Measurements from ENCODE around the gene CPEB1. TPM values are rescaled to one million over a fixed set of nuclear protein-coding genes. Genes with fewer than 3 reads are reported as not detected.

The CPEB1 gene
- total RNA-seq, 1 experiment from 2014 or later, result 5.3 TPM

DNA sequence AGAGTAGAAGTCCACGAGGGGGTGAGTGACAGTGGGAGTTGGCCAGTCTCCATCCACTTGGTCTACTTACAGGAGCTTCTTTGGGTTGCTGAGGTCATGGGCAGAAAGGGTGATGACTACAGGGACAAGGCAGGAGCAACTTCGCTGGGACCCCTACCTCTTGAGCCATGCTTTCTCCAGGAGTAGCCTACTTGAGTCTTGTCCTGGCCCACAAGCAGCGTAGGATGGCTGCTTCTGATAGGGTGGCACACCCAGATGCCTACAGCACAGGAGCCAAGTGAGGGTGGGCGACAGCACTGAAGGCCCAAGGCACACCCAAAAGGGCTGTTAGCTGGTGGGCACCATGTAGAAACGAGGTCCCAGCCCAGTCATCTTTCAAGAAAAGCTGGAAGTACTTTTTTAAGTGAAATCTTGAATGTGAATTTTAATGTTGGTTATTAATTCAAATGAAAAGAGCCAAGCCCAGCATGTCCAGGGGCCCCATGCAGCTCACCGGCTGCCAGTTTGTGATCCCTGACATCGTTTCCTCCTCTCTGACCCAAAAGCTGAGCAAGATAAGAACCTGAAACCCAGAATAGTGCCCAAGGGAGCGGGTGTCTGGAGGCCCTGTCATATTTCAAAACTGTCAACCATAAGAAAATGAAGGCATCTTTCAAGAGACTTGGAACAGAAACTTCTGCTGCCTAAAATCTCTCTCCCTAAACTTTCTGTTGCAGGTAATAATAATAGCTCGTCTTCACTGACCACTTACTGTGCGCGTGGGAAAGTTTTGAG lies 2.2 kb upstream of the CPEB1 start:
- no peak for DNase-seq (ENCODE audit: low read depth)

DNA sequence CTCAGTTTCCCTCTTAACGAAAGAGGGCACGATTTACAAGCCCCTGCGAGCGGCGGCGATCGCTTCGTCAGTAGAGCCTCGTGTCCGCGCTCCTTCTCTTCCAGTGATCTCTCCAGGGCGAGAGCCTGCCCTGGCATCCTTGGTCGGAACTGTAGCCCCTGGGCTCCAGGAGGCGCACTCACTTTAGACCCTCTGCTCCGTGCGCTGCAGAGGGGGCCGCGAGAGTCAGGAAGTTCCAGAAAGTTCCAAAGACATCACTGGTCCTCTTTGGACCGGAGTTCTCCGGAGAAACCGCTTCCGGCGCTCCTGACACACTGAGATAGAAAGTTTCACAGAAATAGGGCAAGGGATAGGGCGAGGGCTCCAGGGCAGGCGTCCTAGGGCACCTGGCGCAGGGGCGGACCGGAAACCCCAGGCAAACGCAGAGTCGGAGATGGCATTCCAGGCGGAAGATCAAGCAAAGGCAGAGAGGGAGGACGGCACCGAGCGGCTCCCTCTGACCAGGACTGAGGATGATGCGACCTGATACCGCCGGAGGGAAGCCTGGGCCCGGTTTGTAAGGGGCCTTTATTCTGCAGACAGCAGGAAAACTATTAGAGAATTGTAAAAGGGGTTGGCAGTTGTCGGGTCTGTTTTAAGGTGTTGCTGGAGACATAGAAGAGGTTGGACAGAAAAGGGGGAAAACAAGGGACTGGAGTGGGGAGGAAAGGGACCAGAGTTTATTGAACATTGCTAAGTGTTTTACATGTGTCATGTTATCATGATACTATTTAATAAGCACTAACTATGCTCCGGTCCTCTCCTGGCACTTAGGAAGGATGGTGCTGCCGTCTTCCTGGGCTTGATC lies 1.3 kb upstream of the CPEB1 start:
- no peak for DNase-seq (ENCODE audit: low read depth)

DNA sequence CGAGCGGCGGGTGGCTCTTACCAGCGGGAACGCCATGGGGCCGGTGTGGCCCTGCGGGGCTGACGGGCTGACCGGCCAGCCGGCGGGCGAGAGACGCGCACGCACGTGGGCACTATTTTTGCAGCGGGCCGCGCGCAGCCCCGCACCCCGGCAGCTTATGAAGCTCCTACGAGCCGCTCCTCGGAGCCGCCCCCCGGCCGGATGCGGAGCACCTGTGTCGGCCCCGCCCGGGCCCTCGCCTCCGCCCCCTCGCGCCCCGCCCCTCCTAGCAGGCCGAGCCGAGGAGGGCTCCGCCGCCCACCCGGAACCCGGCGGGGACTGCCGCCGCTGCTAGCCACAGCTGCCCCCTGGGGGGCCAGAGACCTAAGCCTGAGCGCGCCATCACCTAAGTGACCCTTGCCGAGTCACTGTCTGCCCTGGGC lies 683 bp upstream of the CPEB1 start:
- DNase-seq (ENCODE audit: low read depth), result peak; percentile 56

DNA sequence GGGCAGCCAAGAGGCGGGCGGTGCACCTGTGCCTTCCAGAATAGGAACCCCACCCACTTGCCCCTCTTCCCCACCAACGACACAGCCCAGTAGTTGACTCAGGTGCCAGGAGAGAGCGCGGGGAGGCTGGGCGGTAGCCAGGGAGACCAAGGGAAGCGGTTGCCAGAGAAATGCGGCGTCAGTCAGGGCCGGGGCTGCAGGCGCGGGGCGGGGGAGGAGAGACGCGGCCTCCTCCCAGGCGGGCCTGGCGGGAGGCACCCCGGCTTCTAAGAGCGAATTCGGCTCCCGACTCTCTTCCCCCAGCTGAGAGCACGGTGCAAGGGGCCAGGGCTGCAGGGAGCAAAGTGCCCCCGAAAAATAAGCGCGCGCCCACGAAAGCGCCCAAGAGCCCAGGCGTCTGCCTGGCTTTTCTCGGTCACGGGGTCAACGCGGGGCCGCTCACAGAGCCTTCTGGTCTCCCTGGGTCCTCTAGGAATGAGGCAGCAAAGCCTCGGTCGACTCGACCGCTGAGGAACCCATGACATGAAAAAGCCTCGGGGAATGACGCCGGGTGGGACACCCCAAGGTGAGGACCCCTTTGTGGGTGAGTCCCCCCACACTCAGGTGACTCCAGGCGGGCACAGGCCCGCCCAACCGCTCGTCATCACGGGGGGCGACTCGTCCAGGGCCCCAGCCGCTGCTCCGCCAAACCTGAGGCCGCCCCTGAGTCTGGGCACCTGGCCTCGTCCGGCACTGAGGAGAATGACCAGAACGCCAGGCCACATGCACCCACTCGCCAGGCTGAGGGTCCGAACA lies 716 bp downstream of the CPEB1 start:
- peak; percentile 46 for DNase-seq (ENCODE audit: low read depth)

DNA sequence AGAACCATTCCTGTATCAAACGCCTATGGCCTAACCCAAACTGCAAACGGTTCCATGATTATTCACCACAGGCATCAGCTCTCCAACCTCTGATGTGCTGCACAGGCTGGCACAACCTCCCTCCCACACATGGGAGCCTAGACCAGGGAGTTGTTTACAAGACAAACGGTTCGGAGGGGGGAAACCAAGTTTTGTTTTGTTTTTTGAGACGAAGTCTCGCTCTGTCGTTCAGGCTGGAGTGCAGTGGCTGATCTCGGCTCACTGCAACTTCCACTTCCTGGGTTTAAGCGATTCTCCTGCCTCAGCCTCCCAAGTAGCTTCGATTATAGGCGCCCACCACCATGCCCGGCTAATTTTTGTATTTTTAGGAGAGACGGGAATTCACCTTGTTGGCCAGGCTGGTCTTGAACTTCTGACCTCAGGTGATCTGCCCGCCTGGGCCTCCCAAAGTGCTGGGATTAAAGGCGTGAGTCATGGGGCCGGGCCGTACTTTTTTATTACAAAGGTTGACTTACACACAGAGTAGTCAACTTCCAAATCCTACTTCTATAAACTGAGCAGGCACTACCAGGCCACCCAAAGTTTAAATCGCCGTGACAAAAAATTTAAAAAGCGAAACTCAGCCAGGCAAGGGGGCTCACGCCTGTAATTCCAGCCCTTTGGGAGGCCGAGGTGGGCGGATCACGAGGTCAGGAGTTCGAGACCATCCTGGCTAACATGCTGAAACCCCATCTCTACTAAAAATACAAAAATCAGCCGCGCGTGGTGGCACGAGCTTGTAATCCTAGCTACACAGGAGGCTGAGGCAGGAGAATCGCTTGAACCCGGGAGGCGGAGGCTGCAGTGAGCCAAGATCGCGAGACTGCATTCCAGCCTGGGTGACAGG lies 2.0 kb downstream of the CPEB1 start:
- peak; percentile 20 for DNase-seq (ENCODE audit: low read depth)

DNA sequence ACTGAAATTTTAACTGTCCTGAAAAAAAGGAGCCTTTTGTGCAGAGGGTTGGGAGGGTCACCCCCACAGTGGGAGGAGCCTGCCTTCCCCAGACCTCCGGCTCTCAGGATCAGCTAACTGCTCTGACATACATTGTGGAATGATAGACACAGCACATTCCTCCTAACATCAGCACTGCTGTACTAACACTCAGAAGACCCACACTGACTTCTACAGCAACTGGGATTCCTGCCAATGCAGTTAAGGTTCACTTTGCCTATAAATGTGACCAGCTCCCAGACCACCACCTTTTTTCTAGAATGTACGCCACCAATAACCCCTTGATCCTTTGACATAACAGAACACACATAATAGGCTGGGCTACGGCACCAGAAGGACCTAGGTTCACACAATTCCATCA lies 3.2 kb downstream of the CPEB1 start:
- DNase-seq (ENCODE audit: low read depth), result peak; percentile 37

DNA sequence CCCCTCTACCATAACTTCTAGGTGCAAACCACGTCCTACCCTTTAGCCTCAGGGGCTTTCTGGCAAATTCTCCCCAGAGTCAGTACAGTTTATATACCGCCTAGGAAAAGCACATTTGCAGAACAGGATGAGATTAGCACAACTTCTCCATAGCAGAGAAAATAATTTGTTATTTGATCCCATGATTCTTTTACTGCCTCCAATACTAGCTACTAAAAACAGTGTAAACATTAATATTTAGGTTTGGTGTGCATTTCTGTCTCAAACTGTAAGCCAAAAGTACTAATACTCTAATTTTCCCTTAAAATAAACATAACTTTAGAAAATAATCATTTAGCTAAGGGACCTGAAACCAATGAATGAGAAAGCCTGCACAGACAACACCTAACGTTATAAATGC lies 4.5 kb downstream of the CPEB1 start:
- DNase-seq (ENCODE audit: low read depth), result no peak

DNA sequence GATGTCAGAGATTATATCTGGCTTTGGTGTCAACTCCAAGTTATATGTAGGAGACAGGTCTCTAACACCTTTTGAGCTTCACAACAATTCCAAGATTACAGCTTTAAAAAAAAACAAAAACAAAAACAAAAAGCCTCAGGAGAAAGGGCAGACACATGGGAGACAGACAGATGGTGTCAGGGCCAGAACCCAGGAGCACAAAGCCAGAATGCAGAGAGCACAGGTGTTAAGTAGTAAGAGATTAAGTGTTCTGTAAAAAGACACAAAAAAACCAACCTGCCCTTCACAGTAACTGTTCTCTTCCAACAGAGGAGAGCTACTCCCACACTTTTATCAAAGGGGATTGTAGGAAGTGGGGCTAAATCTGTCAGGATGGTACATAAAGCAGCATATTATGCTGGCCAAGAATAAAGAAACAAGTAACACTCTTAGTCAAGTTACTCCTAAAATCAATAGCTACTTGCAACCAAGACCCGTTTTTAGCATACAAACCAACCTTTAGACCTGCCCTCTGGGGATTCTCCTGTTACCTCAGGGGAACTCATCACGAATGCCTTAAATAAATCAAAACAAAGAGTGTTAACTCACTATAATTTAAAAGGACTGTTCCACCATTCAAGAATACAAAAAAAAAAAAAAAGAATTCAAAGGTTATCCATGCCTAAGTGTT lies 5.9 kb downstream of the CPEB1 start:
- DNase-seq (ENCODE audit: low read depth), result no peak

DNA sequence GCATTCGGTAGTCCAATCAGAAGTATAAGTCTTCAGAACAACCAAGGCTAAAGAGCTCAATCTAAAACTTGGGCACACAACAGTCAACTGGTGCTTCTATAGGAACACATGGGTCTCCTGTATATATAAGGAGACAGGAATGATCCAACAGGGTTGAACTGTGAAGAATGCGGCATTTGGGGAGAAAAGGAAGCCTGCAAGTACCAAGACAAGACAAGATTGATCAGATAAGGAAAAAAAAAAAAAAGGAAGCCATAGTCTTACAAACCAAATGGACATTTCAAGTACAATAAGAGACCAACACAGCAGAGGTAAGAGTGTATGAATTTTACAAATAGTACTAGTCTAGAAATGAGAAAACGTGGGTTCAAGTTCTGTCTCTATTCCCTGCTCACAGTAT lies 6.5 kb downstream of the CPEB1 start:
- DNase-seq (ENCODE audit: low read depth), result no peak

DNA sequence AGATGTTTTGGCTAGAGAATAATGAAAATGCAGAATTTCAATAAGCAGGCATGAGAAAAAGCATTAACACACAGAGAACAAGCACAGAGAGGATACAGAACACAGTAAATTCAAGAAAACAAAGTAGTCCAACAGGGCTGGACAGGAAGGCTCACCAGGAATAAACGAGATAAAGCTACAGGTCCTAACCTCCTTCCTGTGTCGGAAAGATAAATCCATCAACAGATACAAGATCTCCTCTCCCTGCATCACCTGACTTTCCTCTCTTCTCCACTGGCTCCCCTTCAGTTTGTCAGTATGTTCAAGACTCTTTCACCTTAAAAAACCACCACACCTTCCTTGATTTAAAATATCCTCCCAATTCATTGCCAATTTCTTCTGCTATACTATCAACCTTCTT lies 11.4 kb downstream of the CPEB1 start:
- DNase-seq (ENCODE audit: low read depth), result no peak

DNA sequence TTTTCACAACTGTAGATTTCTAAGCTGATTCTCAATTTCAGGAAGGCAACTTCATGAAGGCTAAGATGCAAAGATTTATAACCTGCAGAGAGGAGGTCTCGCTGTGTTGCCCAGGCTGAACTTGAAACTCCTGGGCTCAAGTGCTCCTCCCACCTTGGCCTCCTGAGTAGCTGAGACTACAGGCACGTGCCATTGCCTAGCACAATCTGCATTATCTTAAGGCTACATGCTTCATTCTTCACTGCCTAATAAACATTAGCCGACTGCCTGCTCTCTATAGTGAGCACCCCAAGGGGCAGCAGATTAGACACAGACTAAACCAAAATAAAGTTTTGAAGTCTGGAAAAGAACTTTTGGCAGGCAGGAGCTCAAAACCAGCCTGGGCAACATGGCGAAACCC lies 17.1 kb downstream of the CPEB1 start:
- DNase-seq (ENCODE audit: low read depth), result no peak

DNA sequence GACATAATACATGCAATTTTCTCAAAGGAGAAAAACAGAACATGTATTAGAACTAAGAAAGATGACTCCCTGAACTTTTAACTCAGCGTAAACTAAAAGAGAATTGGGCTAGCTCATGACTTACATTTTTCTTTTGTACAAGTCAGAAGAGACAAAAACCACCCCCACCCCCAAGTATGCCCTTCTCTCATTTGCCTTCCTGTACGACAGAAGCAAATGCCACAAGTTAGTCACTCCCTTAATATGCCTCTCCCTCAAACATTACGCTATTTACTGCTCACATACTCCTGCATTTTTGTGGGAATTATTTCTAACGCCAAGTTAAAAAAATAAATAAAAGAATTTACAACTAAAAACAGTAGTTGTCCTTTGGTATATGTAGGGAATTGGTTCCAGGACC lies 22.0 kb downstream of the CPEB1 start:
- no peak for DNase-seq (ENCODE audit: low read depth)

DNA sequence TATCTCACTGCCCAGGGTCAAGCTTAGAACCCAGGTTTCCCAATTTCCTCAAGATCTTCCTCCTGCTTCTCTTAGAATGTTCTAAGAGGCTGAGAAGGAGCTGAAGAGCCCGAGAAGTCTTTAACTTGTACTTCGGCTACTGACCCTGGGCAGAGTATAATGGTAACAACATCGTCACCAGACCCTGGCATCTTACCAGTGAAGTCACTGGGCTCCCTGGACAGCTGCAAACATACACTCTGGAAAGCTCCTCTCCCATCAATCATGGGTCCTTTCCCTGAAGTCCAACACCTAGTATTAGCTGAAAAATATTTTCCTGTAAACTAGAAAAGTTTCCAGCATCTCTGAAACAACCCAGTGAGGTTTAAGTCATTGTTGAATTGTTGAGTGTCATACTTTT lies 22.7 kb downstream of the CPEB1 start:
- DNase-seq (ENCODE audit: low read depth), result no peak

DNA sequence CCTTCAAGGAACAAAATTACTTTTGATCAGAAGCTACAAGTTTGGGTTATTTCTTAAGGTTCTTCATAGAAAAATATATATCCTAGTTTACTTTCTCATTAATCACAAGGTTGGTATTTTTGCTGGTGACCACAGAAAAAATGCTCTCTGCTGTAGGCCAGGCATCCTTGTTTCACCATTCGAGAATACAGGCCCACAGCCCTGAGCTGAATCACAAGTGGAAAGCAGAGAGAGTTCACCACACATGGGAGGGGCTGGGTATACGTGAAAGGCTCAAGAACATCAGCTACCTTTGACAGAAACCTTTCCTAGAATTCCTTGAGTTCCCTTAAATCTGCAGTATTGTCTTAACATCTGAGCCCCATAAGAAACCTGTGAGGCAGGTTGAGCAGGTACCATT lies 23.2 kb downstream of the CPEB1 start:
- no peak for DNase-seq (ENCODE audit: low read depth)

DNA sequence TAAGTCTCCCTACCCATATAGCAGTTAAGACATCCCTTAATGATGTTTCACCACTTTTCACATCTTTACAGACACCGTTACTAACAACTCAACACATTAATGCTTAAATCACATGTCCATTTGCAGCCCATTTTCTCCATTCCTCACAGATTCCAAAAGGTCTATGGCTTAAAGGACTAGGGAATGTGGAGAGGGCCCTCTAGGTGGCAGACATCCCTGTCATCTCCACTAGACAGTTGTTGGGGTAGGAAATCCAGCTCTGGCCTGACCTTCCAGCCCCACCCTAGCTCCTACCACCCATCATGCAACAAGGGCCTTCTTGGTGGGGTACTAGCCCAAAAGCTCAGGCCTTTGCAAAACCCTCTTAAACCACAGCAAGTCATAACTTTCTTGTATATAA lies 25.2 kb downstream of the CPEB1 start:
- no peak for DNase-seq (ENCODE audit: low read depth)

DNA sequence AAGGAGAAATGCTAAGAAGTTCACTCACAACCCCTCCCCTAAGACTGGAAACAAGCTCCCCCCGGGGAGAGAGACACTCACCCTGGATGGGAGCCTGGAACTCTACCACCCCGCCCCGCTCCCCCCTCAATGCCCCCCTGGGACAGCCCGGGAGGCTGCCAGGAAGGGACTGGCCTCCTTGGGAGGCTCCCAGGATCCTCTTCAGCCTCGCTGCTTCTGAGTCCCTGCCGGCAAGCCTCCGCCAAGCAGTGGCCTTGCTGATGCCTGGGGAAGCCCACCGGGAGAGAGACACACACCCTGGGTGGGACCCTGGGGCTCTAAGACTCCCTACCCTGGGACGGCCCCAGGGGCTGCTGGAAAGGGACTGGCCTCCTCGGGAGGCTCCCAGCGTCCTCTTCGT lies 33.4 kb downstream of the CPEB1 start:
- DNase-seq (ENCODE audit: low read depth), result no peak

DNA sequence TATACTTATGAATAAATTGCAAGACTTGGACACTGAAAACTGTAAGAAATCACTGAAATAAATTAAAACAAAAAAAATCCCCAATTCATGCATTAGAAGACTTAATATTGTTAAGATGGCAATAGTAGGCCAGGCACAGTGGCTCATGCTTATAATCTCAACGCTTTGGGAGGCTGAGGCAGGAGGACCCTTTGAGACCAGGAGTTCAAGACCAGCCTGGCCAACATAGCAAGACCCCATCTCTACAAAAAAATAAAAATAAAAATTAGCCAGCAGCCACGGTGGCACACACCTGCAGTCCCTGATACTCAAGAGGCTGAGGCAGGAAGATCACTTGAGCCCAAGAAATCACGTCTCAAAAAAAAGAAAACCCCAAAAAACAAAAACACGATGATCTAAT lies 35.8 kb downstream of the CPEB1 start:
- no peak for DNase-seq (ENCODE audit: low read depth)

DNA sequence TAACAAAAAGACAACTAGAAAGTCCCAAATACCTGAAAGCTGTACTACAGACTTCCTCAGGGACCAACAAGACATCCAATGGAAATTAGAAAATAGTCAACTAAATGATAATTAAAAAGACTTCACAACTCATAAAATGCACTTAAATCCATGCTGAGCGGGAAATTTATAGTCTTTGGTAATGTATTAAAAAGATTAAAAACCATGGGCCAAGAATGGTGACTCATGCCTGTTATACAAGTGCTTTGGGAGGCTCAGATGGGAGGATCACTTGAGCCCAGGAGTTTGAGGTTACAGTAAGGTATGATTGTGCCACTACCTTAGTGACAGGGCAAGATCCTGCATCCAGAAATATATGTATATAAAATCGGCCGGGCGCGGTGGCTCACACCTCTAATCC lies 45.0 kb downstream of the CPEB1 start:
- DNase-seq (ENCODE audit: low read depth), result no peak

DNA sequence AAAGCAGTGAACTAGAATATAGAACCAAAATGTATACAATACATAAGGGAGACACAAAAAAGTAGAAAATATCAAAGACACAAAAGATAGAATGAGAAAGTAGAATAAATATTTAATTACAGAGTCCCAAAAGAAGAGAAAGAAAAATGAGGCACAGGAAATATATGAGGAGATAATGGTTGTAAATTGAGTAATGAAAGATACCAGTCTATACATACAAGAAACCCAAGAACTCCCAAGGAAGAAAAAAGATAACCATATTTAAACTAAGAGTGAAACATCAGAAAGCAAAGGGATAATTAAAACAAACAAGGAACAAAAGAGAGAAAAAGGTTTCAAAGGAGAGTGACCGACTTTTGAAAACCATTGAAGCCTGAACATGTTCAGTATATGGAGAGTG lies 47.3 kb downstream of the CPEB1 start:
- DNase-seq (ENCODE audit: low read depth), result no peak

DNA sequence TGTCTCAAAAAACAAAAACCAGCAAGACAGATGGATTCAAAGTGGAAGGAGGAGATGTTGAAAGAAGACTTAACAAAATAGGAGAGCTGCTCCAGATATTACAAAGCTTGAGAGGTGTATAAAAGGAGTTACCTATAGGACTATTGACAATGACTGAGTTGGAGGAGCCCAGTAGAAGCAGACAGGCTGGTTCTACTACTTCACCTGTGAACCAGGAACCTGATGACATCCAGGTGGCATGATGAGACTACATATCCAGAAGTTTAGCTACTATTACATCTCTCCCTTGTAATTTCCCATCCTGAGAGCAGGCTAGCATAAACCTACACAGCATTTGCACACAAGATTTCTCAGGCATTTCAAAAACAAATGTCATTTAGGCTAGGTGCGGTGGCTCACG lies 49.3 kb downstream of the CPEB1 start:
- no peak for DNase-seq (ENCODE audit: low read depth)

DNA sequence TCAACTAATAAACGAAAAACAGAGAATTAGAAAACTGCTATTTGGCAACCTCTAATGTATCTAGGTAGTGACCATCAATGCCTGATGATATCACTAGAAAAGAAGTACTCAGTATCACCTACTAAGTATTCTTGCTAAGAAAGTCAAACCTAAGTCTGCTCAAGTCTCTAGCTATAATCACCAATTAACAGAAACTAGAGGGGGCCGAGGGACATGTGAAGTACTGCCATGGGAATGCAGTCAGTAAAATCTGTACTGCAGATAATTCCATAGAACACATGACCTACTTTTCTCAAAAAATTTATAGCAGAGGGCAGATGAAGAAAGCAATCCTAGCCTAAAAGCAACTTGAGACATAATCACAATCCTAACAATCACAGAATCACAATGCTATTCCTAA lies 51.4 kb downstream of the CPEB1 start:
- no peak for DNase-seq (ENCODE audit: low read depth)
